Fibroblast of skin of left biceps (primary cell): Measurements from ENCODE around the gene DERL2.
"Not testable (repeated sequence)": the region's sequence is repeated elsewhere in the genome, so short reads cannot be mapped to it uniquely, and the experiment has no call there.

Experiments used
- DNase-seq, 2 experiments: peaks; one replicate each; pipeline ENCODE4 v3.0.0-alpha.2; 2013; ENCODE audit warnings: low read depth in 2 of 2

DERL2 gene

DNA sequence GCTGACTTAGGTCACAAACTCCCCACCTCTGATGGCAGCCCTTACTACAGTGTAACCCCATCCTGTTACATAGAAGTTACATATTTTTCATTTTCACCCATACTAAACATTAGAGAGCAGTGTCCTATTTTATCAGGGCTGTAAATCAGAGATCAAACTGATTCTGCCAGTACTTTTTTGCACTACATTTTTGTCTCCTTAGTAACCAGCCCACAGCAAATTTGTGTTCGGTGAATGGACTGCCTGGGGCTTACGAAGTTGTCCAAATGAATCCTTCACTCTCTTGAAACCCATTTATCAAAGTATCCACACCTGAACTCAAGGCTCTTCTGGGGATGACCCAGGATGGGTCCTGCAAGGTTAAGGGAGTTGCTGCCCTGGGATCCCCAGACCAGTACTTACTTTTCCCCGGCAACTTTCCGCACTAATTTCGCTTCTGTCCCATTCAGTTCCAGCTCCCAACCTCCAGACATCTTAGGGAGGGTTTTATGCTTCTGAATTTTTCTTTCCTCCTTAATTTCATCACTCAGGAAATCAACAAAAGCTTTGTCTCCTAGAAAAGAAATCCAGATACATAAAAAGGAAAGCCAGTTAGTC, 48.2 kb downstream of the DERL2 start:
- no peak for DNase-seq

DNA sequence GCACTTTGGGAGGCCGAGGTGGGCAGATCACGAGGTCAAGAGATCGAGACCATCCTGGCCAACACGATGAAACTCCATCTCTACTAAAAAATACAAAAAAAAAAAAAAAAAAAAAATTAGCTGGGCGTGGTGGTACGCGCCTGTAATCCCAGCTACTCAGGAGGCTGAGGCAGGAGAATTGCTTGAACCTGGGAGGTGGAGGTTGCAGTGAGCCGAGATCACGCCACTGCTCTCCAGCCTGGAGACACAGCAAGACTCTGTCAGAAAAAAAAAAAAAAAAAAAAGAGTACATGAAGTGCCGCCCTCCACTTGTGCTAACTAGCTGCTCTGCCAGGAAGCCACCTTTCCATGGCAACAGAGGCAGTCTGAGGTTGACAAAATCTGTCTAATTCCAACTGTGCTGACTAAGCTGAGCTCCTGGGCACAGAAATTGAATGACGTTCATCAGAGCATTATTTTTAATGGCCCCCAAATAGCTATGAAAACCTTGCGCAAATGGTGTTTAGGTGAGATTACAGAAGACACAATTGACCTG, 50.1 kb downstream of the DERL2 start:
- DNase-seq: not testable (repeated sequence)

DNA sequence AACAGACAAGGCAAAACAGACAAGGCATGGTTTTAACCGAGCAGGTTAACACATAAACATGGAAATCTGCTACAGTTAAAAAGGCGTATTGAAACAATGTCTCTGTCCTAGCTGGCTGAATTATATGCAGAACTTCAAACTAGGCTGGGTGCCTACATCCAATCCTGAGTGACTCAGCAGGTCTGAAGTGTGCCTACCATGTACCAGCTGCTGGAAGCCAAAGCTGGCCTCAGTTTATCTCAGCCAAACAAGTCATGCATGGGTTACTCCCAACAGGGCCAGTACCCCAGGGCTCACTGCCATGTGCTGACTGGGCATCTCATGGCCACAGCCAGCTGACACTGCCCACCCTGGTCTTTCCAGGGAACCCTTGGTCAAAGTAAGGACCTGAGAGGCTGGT, 51.0 kb downstream of the DERL2 start:
- no peak for DNase-seq

DNA sequence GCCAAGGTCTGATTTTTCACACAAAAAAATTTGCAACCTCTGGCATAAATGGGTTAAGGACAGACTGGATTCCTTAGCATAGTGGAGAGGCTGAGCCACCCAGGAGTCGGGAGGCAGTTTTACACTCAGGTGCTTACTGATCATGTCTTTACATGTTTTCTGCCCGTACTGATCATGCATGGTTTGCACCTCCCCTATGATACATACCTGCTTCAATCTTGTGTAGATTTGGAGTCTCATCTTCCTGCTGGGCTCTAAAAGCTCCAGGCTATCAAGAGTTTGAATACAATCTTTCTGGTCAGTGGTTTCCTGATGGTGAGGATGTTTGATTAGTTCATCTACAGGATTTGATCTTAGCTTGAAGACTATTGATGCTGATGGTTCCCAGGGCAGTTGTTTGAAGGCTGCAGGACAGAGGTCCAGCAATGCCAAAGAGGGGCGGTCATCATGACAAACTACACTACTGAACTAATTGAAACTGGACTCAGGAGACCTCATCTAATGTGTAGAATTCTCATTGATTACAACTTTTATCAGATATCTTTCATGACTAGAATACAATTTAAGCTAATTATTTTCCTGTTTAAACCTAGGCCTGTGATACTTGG, 53.9 kb downstream of the DERL2 start:
- no peak for DNase-seq

DNA sequence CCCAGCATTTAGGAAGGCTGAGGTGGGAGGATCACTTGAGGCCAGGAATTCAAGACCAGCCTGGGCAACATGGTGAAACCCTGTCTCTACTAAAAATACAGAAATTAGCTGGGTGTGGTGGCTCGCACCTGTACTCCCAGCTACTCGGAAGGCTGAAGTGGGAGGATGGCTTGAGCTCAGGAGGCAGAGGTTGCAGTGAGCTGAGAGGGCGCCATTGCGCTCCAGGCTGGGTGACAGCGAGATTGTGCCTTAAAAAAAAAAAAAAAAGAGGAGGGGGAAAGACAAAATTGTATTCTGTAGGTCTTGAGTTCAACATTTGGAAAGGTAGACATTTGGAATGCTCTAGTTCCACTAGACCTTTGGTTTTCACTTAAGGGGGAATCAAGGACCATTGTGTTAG, 54.7 kb downstream of the DERL2 start:
- not testable (repeated sequence) for DNase-seq

DNA sequence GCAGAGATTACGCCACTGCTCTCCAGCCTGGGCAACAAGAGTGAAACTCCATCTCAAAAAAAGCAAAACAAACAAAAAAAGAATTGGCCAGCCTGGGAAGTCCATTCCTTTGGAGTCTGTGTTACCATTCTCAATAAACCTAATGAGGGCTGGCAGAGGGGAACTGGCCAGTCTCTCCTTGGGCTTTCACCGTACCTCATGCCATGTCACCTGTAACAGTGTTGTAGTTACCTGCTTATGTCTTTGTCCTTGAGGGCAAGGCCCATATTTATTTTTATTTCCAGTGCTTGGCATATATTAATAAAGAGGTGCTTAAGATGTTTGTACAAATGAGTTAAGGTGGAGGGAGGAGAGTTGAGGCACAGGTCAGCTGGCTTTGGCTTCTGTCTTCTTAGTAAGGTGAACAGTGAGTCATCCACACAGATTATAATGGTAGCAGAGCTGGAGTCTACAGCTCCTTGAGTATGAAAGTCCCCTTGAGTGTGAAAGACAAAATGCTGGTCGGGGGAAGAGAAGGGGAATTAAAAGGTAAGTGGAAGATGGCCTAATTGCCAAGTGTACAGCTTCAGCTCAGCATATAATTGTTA, 55.5 kb downstream of the DERL2 start:
- DNase-seq: no peak

DNA sequence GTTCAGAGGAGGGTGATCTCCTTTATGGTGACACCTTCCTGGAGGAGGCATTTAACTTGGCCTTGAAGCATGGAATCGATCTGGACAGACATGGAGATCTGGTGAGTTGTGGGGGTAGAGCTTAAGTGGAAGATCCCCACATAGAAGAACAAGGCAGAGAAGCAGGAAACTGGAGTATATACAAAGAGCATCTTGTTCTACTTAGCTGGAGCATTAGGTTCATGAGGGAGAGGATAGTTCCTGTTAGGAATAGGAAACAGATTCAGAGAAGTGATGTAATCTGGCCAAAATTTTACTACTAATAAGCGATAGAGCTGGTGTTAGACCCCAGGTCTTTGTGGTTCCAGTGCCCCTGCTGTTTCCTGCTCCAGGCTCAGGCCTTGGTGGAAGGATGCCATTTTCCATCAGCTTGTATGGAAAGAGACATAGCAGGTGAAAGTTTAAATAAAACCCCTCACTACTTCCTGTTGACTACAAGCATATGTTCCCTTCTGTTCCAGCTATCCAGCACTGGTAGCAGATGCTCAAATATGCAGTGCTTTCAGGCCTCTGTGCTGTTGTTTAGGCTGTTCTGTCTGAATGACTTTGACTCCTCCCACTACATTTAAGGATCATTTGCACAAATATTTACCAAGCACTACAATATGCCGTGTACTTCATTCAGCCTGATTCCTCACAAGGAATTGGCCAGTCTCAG, 56.6 kb downstream of the DERL2 start:
- DNase-seq: no peak

DNA sequence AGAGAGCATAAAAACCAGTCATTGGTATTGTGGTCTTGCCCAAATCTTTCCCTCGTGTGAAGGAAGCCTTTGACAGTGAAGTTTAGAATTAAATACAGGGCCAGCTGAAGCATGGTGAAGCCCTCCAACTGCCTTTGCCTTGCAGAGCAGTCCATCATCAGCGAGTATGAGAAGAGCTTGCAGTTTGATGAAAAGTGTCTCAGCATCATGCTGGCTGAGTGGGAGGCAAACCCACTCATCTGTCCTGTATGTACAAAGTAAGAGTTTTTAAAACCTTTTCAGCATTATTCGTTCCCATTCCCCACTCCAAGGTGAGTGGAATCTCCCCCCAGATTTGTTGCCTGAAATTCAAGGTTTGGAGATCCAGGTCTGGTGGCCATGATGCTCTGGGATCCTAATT, 60.2 kb downstream of the DERL2 start:
- no peak for DNase-seq

DNA sequence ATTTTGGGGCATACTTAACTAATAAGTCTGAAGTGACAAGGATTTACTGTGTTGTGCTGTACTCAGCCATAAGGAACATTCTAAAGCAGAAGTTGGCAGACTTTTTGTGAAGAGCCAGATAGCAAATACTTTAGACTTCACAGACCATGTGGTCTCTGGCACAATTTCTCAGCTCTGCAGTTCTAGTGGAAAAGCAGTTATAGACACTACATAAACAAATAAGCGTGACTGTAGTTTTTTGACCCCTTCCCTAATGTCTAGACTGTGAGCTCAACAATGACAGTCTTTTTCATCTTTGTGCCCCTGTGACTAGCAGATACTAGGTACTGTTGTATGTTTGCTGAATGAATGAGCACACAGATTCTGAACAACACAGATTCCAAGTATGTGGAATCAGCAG, 61.1 kb downstream of the DERL2 start:
- DNase-seq: no peak

DNA sequence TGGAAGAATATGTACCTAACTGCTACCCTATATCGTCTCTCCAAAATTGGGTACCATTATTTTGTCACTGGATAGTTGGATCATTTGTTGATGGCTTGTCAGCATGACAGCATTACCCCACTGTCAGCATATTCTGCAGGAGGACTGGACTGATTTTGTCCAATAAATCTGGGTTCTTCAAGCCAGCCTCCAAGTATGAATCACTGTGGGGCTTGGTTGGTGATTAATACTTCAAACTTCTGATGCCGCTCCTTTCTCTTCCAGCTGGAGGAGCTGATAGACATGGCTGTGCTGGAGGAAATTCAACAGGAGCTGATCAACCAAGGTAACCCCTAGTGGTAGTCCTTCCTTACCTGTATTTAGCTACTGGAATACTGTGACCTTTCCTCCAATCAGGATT, 63.5 kb downstream of the DERL2 start:
- no peak for DNase-seq
